NCI-H460 (cell line): ENCODE measurements around the gene OSBPL2. TPM values are rescaled to one million over a fixed set of nuclear protein-coding genes. Genes with fewer than 3 reads are reported as not detected.

Experiments
- DNase-seq: peaks from one replicate; pipeline ENCODE4 v3.0.0-alpha.2; 2016; ENCODE audit warnings: low read depth; ENCODE audit errors: extremely low read depth
- total RNA-seq: library from RNA; depleted of rRNA; stranded (reverse); fragments of >200 nt; shearing (Covaris generic); gene quantifications from 2 replicates; pipeline ENCODE4 v1.2.3, GENCODE V29; 2014

Gene OSBPL2
- total RNA-seq, 1 experiment from 2014 or later = 14.8 TPM

- peak; percentile 35 for DNase-seq
Observed at GRCh38 chr20:62219992-62220665, 18.2 kb upstream of the OSBPL2 start, which contains the start of gene HRH3. TSS of gene HRH3 (minus strand) at chr20:62220278. CDS start at chr20:62219970, 308 bp downstream.

DNA sequence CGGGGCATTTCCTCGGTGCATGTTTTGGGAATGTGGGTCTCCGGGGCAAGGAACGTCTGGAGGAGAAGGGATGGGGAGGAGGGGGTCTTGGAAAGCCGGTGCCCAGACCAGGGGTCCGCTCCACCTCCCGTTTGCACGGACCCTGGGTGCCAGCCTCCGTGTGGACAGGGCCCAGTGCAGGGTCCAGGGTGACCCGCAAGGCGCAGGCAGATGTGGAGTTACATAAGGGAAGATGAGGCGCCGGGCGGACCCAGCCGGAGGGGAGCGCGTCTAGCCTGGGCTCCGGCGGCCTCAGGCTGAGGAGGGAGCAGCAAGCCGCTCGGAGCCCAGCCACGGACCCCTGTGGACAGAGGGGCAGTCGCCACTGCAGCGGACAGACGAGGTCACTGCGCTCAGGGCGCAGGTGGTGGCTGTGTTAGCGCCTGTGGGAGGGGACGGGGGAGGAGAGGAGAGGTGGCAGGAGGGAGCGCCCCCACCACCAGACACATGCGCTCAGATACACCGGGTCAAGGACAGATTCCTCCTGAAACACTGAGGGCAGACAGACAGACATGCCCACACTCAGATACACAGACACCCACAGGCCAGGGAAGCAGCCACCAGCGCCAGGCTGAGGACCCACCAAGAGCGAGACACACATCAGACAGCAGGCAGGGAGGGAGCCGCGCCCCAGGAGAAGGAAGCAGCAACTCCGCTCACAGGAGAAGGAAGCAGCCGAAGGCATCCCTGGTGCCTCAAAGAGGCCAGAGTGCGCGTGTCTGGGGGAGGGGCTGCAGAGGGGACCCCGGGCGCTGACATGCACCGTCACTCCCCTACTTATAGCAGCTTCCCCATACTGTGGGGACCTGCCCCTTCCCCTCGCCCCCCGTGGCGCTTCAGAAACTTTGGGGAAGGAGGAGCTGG is 17.4 kb upstream of the OSBPL2 start:
- no peak for DNase-seq

GRCh38 chr20:62222266-62222850 is 16.0 kb upstream of the OSBPL2 start:
- no peak for DNase-seq

DNA sequence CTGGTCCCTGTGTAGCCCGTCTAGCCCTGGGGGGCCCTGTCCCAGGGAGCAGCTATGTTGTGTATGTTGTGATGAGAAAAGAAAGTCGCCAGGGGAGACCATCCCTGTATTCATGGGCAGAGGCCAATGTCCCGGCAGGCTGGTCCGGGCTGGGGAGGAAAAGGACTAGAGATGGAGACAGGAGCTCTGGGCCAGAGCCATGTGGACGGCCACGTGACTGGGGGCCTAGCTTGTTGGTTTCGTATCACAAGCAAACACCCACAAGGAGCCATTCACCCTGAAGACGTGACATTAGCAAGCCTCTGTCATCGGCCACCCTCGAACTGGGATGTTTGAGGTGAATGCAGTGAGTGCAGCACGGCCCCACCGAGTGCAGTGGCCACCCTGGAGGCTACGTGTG is 15.3 kb upstream of the OSBPL2 start:
- DNase-seq = no peak

DNA sequence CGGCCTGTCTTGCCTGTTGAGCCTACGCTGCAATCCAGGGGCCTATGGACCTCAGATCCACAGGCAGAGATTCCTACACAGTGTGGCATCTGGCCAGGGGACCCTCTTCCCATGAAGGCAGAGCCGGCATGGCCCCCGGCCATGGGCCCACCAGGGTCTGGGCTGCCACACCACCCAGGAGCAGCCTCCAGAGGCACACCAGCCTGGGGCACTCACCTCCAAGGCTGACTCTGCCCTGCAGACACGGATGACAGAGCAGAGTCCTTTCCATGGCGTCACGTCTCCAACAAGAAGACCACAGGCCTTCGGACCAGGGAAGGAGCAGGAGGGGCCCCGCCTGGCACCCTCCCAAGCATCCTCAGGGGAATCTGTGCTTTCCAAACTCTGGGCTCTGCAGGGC is 14.8 kb upstream of the OSBPL2 start:
- no peak for DNase-seq

DNA sequence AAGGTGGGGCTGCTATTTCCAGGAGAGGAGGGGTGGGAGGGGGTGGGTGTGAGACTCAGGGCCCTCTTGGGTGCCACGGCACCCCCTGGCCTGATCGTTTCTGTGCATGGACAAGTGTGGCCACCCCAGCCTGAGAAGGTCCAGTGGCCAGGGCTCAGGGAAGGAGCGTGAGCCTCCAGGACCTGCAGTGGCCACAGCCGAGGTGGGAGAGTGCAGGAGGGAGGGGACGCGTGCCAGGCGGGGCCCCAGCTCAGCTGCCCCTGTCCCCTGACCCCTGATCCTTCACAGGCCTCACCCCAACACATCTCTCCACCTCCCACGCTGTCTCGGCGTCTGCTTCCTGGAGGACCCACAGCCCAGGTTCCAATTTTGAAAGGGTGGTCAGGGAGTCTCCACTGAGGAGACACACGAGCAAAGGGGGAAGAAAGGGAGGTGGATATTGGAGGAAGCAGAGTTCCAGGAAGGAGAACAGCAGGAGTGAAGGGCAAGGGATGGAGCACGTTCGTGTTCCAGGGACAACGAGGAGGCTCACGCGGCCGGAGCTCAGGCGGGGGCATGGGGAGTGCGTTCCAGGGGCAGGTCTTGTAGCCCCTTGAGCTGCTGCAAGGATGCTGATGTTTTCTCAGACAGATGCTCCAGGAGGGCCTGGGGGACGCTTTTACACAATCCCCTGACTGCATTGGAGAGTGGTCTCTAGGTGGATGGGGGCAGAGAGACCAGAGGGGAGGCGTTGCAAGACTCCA is 14.0 kb upstream of the OSBPL2 start:
- DNase-seq = no peak

DNA sequence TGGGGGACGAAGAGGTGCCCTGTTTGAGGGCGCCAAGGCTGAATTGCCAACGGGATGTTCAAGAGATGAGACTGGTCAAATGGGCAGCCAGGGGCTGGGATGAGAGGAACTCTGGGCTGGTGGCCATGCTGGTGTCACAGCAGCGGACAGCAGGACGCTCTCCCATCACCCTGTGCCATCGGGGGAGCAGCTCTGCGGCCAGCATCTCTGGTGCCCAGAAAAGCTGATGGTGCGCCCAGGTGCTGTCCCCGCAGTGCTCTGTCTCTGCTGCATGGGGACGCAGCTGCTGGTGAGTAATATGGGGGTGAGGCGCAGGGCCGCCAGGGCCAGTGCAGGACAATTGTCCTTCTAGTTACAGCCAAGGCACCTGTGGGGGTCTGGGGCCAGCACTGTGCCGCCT is 13.3 kb upstream of the OSBPL2 start:
- no peak for DNase-seq

- no peak for DNase-seq
Observed at GRCh38 chr20:62225820-62226635, 12.3 kb upstream of the OSBPL2 start.

GRCh38 chr20:62226707-62227590 is 11.4 kb upstream of the OSBPL2 start:
- DNase-seq = no peak

DNA sequence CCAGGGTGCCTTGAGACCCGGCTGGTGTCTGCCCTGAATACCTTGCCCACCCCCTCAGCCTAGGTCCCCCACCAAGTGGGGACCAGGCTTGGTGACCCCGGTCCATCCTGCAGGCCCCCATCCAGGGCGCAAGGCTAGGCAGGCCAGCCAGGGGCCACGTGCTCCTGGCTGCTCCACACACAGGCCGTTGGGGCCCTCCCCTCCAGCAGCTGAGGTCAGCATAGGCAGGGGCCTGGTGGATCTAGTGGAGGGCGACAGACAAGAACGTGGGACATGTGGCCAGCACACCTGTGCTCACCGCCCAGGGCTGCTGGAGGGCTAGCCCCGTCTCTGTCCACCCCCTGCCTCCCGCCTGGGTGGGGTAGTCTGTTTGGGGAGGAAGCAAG is 10.7 kb upstream of the OSBPL2 start:
- no peak for DNase-seq

DNA sequence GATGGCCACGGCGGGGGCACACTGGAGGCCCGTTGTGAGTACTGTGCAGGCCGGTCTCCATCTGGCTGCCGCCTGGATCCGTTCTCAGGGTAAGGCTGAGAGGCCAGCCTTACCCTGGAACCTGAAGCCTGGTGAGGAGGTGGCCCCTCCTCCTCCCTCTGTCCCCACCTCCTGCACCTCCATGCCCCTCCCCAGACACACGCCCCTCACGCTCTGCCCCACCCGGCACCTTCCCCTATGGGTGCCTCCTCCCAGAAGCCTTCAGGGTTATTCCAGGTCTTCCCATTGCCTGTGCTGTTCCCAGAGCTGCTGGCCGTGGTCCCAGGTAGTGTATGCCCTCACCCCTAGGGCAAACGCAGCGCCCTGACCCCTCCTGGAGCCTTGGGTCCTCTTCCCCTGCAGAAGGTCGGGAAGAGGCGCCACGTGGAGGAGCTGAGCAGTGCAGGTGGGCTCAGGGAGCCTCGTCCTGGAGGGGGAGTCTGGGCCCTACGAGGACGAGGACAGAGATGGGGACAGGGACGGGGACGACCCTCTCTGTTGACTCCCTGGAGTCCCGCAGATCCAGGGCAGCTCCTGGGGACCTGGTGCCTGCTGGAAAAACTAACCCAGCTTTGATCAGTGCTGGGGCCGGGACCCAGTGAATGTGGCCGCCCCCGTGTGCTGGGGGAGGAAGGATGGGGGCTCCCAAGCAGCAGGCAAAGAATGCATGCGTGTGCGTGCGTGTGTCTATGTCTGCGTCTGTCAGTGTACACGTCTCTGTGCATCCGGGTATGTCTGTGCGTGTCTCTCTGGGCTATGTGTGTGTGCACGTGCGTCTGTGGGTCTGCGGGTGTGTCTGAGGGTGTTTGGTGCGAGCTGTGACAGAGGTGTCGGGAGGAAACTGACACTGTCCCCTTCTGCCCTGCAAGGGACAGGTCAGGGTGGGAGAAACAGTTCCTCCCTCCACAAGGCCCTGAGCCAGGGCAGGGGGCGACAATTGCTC is 10.1 kb upstream of the OSBPL2 start:
- DNase-seq = no peak

DNA sequence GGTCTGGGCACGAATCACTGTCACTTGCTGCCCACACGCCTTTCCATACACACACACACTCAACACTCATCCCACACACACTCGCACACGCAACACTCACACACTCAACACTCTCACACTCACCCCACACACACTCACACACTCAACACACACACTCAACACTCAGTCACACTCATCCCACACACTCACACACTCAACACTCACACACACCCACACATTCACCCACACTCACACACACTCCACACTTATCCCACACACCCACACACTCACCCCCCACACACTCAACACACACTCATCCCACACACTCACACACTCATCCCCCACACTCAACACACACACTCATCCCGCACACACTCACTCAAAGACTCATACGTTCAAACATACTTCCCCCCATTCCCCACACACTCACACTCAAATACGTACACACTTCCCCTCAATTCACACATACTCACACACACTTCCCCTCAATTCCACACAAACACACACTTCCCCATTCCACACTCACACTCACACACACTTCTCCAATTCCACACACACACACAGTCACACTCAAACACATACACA is 9.3 kb upstream of the OSBPL2 start:
- DNase-seq = no peak

- DNase-seq = no peak
Observed at GRCh38 chr20:62229667-62230066, 8.7 kb upstream of the OSBPL2 start.

DNA sequence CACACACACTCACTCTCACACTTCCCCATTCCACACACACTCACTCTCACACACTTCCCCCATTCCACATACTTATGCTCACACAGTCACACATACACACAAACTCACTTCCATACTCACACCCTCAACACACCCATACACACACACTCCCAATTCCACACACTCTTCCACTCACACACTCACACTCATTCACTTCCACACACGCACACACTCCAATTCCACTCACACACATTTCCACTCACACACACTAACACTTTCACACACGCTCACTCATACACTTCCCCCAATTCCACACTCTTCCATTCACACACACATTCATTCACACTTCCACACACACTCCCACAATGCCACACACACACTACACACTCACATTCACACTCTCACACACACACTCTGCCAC is 8.0 kb upstream of the OSBPL2 start:
- DNase-seq = no peak

- no peak for DNase-seq
Observed at GRCh38 chr20:62230696-62231095, 7.6 kb upstream of the OSBPL2 start.

DNA sequence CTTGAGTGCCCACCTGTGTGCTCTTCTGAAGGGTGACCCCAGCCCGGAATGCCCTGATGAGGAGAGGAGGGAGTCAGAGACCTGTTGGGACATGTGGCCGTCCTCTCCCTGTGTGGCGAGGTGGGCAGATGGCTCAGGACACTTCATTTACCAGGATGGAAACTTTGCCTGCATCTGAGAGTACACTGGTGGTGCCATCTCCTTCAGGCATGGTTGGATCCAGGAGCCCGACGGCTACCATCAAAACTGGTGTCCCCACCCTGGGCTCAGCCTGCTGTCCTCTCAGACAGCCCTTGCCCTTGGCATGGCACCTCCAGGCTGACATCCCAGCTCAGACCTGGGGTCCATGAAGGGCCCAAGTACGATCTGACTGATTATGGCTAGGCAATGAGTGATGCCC is 7.0 kb upstream of the OSBPL2 start:
- no peak for DNase-seq

GRCh38 chr20:62232194-62232593 is 6.1 kb upstream of the OSBPL2 start:
- DNase-seq = no peak
